Body of pancreas (tissue), 4 donors: Measurements from ENCODE around the gene CDC16.
"Not testable (repeated sequence)": the region's sequence is repeated elsewhere in the genome, so short reads cannot be mapped to it uniquely, and the experiment has no call there.

Experiments used
- CTCF ChIP-seq, 7 experiments: fragments of 450-650 bp in 4 of 7; fragments of 200-600 bp in 3 of 7; sonication (generic) in 3 of 7; IDR thresholded peaks; one replicate each; pipeline ENCODE4 v1.5.1; 2016 to 2019; ENCODE audit warnings: antibody characterized with exemption in 7 of 7
- POLR2A ChIP-seq, 3 donors: fragments of 450-650 bp; IDR thresholded peaks; one replicate each; pipeline ENCODE4 v1.6.1; 2016; ENCODE audit warnings: antibody characterized with exemption in 3 of 3, mild to moderate bottlenecking in 2 of 3

- TF ChIP-seq CTCF, POLR2A (IDR thresholded peaks at IDR 0.05): not testable (repeated sequence)
Measured at GRCh38 chr13:114199526-114199925, 35.2 kb upstream of the CDC16 start.
